ENCODE results near the gene CDH13. TPM values are rescaled to one million over a fixed set of nuclear protein-coding genes. Genes with fewer than 3 reads are reported as not detected.

CDH13 gene
- total RNA-seq, 2 donors from 2014 or later = 228 to 280 TPM

DNA sequence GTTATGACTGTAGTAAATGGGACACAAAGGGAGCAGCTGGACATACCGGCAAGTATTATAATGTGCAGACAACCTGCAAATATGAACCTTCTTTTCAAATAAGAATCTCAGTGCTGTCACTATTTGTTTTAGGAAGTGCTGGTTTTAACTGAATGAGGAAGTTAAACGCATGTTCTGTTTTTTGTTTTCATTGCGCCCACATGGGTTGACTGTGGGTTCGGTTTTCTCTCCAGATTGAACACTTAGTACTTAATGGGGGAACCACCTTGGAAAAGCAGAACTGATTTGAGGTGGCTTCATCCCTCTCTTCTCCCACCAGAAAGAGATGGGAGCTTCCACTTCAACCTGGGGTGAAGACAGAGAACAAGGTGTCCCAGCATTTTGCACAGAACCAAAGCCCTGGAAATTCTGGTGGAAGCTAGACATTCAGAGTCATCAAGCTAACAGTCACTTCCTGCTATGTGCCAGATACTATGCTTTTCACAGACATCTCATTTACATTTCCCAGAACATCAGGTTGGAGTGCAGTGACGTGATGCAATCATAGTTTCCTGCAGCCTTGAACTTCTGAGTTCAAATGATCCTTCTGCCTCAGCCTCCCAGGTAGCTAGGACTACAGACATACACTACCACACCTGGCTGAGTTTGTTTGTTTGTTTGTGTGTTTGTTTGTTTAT is 149.8 kb downstream of the CDH13 start:
- peaks cover 3% of the 10 kb centered on the region for H3K36me3 ChIP-seq
- H3K4me1 ChIP-seq (ENCODE audit: control insufficient read depth in 1 of 2, low read depth in 2 of 2) = peaks cover 0 to 56% of the 10 kb centered on the region in 2 donors
- H3K4me3 ChIP-seq = no peak overlapping the region
- no peaks in the 10 kb centered on the region for H3K9me3 ChIP-seq
- TF ChIP-seq, protein P1, sequence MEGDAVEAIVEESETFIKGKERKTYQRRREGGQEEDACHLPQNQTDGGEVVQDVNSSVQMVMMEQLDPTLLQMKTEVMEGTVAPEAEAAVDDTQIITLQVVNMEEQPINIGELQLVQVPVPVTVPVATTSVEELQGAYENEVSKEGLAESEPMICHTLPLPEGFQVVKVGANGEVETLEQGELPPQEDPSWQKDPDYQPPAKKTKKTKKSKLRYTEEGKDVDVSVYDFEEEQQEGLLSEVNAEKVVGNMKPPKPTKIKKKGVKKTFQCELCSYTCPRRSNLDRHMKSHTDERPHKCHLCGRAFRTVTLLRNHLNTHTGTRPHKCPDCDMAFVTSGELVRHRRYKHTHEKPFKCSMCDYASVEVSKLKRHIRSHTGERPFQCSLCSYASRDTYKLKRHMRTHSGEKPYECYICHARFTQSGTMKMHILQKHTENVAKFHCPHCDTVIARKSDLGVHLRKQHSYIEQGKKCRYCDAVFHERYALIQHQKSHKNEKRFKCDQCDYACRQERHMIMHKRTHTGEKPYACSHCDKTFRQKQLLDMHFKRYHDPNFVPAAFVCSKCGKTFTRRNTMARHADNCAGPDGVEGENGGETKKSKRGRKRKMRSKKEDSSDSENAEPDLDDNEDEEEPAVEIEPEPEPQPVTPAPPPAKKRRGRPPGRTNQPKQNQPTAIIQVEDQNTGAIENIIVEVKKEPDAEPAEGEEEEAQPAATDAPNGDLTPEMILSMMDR (IDR thresholded peaks at IDR 0.05) = no peak
- DNase-seq (ENCODE audit: low spot score) = no peak
- H3K27ac ChIP-seq = no peak overlapping the region
- no peaks in the 10 kb centered on the region for H3K27me3 ChIP-seq (replicated peaks; ENCODE audit: insufficient read depth)
- ATAC-seq (ENCODE audit: insufficient number of reproducible peaks, low FRiP score, low read depth) = no peak

DNA sequence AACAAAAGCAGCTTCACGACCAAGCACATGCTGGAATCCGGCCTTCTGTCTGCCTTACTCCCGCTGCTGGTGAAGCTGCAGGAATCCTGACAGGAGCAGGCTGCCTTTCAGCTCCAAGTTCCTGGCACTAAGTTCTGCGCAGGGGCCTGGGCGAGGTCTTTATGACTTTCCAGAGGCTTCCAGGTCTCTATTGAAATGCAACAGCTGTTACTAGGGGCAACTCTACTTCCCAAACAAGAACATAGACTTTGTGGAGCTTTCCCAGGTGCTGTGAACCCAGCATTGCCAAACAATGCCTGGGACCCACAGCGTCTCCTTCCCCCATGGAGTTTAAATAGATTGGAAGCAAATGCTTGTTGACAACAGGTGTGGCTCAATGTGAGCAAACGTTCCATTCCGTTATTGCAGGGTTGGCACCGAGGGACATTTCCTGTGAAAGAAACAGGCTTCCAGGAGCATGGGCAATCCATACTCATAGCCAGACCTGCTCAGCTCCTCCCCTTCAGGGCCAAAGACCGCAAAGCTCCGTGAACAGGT is 156.0 kb downstream of the CDH13 start:
- Histone ChIP-seq H3K27ac (peak overlapping the region in 1 of 2 donors; percentile 49), H3K27me3 (replicated peaks; ENCODE audit: insufficient read depth) (no peaks in the 10 kb centered on the region), H3K4me1 (ENCODE audit: control insufficient read depth in 1 of 2, low read depth in 2 of 2) (peaks cover 3 to 53% of the 10 kb centered on the region in 2 donors), H3K4me3 (no peak overlapping the region), H3K9me3 (no peaks in the 10 kb centered on the region), H3K36me3 (peaks cover 3% of the 10 kb centered on the region)
- ATAC-seq (ENCODE audit: insufficient number of reproducible peaks, low FRiP score, low read depth) (no peak), DNase-seq (ENCODE audit: low spot score) (no peak)
- TF ChIP-seq, protein P1 (IDR thresholded peaks at IDR 0.05) = no peak

DNA sequence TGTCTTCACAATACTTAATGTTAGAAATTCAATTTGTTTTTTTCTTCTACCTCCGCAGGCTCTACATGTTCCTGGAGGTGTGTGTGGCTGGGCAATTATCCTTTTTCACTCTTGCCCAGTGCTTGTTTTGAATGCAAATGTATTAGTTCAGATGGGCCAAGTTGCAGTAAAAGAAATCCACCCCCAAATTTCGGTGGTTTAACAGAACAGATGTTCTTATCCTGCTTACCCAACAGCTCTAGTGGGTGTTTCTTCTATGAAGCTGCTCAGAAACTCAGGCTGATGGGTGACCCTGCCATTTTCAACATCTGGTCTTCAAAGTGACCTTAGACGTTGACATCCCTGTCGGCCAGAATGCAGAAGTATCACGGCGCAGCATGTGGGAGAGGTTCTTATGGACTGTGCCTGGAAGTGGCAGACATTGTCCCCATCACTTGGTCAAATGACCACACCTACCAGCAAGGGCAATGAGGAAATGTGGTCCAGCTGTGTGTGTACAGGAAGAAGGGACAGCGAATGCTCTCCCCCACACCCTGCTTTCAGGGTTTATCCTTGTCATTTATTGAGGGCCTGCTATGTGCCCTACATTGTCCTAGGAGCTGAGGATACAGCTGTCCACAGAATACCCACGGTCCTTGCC is 157.3 kb downstream of the CDH13 start:
- H3K27me3 ChIP-seq (replicated peaks; ENCODE audit: insufficient read depth) = no peaks in the 10 kb centered on the region
- no peak overlapping the region for H3K27ac ChIP-seq
- H3K9me3 ChIP-seq = no peaks in the 10 kb centered on the region
- TF ChIP-seq, protein P1 (IDR thresholded peaks at IDR 0.05) = no peak
- no peak for ATAC-seq (ENCODE audit: insufficient number of reproducible peaks, low FRiP score, low read depth)
- DNase-seq (ENCODE audit: low spot score) = no peak
- H3K4me3 ChIP-seq = no peak overlapping the region
- H3K36me3 ChIP-seq = no peaks in the 10 kb centered on the region
- H3K4me1 ChIP-seq (ENCODE audit: control insufficient read depth in 1 of 2, low read depth in 2 of 2) = peaks cover 3 to 47% of the 10 kb centered on the region in 2 donors

DNA sequence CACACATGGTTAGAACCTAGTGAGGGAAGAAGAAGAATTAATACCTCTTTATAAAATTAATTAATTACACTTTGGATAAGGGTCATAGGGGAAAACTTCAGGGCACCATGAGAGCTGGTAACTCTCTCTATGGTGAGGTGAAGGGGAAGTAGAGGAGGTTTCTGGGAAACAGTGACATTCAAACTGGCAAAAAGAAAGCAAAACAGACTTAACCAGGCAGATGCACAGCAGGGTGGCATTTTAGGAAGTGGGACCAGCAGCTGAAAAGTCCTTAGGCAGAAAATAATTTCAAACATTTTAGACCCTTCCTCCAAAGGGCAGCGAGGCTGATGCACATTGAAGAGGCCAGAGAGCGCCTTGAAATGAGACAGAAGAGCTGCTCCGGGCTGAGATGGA is 157.8 kb downstream of the CDH13 start:
- TF ChIP-seq, protein P1 (IDR thresholded peaks at IDR 0.05) = no peak
- Histone ChIP-seq H3K4me3 (no peak overlapping the region), H3K9me3 (no peaks in the 10 kb centered on the region), H3K27me3 (replicated peaks; ENCODE audit: insufficient read depth) (no peaks in the 10 kb centered on the region), H3K4me1 (ENCODE audit: control insufficient read depth in 1 of 2, low read depth in 2 of 2) (peaks cover 3 to 42% of the 10 kb centered on the region in 2 donors), H3K27ac (no peak overlapping the region), H3K36me3 (no peaks in the 10 kb centered on the region)
- no peak for ATAC-seq (ENCODE audit: insufficient number of reproducible peaks, low FRiP score, low read depth)
- DNase-seq (ENCODE audit: low spot score) = no peak

DNA sequence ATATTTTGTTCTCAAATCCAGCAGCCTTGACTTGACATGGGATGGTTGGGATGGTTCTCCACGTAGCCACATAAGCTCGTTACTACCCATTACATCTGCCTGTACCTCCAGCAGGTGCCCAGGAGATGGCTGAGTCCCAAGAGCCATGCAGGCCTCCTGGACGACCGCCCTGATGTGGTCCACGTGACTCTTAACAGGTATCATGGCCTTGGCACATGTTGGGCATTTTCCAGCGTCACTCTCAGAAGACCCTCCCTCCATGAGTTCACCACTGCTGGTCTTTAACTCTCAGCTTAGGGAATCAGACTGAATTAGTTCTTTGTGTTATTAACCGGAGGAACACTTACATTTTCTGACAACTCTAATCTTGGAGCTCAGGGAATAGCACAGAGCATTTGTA is 161.5 kb downstream of the CDH13 start:
- no peaks in the 10 kb centered on the region for H3K36me3 ChIP-seq
- no peaks in the 10 kb centered on the region for H3K9me3 ChIP-seq
- DNase-seq (ENCODE audit: low spot score) (no peak), ATAC-seq (ENCODE audit: insufficient number of reproducible peaks, low FRiP score, low read depth) (no peak)
- H3K27ac ChIP-seq = no peak overlapping the region
- H3K27me3 ChIP-seq (replicated peaks; ENCODE audit: insufficient read depth) = no peaks in the 10 kb centered on the region
- TF ChIP-seq, protein P1 (IDR thresholded peaks at IDR 0.05) = no peak
- peaks cover 0 to 5% of the 10 kb centered on the region in 2 donors for H3K4me1 ChIP-seq (ENCODE audit: control insufficient read depth in 1 of 2, low read depth in 2 of 2)
- H3K4me3 ChIP-seq = no peak overlapping the region
